Amniotic epithelial cell (primary cell): ENCODE measurements around the gene PRKAR1A.

Experiments used
- DNase-seq: peaks from one replicate; pipeline ENCODE4 v3.0.0-alpha.2; 2010; ENCODE audit warnings: low read depth

The PRKAR1A gene

GRCh38 chr17:68542698-68543463 lies 30.7 kb downstream of the PRKAR1A start:
- no peak for DNase-seq

DNA sequence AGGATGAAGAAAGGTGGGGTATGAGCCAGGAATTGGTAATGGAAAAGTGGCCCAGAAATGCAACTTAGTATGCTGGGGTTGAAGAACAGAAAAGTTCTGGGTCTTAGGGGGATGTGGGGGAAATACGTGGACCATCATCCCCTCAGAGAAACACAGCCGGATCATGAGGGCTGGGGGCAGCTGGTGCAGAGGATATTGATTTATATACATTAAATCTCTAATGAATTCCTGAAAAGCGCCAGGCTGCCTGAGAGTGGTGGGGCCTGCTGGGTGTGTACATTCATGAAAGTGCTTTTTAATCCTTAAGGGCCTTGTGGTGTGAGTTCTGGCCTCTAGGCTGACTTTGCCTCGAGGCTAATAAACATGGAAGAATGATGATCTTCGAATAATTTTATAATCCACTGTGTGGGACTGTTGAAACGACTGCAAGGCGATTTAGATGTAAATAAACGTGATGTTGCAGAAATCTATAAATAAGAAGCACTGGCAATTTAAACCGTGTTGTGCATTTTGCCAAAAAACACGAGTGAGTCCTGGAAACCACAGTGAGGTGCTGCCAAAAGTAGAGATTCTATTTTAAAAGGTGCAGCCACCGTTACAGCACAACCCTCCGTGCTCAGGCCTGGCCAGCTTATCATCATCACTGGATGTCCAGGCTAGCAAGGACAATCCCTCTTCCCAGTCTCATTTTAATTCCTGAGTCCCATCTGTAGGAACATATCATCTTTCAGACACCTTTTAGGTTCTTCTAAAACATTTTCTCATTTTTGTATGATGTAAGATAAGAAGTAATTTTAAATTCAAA lies 32.1 kb downstream of the PRKAR1A start:
- no peak for DNase-seq

- DNase-seq, result no peak
Observed at GRCh38 chr17:68556551-68556950, 44.3 kb downstream of the PRKAR1A start.

- no peak for DNase-seq
Observed at GRCh38 chr17:68559316-68559715, 47.1 kb downstream of the PRKAR1A start.

DNA sequence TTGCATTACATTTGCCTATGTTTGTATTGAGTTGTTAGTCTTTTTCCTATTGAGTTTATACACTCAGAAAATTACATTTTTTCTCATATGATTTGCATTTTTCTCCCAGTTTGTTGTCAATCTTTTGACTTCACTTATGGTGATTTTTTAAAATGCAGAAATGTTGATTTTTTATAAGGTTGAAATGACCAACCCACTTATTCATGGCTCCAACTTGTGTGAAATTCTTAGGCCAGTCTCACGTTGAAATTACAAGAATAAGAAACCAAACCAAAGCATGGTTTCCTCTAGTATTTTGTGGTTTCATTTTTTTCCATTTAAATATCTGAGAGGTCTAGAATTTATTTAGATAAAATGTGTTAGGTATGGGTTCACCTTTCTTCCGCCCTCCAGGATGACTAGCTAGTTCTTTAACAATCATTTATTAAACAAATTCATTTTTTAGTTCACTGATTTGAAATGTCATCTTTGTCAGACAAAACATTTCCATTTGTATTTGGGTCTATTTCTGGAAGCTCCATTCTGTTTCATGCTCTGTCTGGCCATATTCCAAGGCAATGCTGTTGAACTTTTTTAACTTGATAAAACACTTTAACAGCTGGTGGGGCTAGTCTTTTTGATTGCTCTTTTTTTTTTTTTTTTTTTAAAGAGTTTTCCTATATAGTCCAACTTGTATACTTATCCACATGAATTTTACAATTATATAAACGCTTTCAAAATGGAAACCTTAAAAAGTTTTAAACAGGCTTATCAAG lies 48.9 kb downstream of the PRKAR1A start:
- DNase-seq, result no peak

GRCh38 chr17:68562736-68563135 lies 50.5 kb downstream of the PRKAR1A start:
- no peak for DNase-seq

DNA sequence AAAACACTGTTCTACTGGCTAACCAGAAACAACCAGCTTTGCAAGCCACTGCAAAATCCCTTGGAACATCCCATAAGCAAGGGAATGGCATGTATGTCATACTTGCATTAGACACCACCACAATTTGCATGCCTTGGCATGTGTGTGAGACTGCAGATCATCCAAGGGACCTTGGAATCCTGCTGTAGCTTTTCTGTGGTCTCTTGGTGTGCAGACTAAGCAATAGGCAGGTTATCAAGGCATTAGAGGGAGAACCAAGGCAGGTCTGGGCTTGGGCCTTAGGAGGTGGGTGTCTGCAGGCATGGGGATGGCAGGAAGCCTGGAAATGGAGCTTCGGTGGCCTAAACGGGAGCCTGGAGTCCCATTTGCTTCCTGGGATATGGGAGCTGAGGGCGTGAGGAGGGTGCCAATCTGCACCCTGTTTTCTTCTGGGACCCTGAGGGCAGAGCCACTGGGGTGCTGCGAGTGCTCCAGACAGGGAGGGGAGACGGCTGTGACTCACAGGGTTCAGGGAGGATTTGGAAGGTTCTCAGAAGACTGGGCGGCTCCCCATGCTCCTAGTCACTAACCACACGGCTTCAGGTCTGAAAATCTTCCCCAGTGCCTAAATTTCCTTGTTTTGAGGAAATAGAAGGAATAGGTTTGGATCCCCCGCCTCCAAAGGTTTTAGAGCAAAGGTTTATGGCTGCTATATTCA lies 52.3 kb downstream of the PRKAR1A start:
- DNase-seq, result no peak

DNA sequence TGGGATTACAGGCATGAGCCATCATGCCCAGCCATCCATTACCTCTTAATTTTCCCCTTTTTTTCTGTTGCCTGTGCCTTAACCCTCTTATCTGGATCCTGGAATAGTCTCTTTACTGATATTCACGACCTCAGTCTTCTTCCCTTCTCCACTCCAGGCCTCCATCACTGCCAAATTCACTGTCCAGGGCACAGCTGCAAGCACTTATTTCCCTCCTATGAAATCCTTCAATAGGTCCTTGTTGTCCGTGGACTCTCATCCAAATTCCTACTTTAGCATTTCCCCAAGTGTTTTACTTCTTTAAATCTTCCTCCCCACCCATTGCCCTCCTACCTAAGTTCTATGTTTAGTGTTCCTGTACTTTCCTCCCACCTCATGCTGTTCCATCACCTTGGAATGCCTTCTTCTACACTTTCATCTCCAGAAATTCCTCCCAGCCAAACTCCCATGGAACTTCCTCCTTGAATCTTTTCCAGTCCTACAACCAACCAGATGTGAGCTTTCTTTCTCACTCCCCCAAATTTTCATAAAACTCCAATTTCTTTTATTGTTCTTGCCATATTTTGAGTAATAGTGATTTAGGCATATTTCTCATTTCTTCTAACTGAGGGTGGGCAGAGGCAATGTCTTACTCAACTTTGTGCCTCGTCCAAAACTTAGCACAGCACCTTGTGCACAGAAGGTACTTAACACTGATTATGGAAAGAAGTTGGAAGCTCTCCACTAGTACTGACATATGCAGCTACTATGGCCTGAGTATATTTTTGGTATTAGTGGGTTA lies 53.6 kb downstream of the PRKAR1A start:
- no peak for DNase-seq

DNA sequence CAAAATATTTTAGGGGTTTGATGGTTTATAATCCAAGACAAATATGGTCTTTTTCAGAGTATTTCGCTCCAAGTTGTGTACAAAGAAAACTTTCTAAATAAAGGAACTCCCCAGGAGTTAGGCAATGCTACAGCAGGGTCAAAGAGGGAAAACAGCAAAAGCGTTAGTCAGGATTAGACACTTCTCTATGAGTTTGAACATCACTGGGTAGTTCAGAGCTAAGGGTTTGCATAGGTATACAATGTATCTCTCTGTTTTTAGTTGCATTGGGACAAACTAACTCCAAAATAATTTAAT lies 54.2 kb downstream of the PRKAR1A start:
- peak; percentile 53 for DNase-seq

GRCh38 chr17:68567035-68567434 lies 54.8 kb downstream of the PRKAR1A start:
- peak; percentile 15 for DNase-seq

DNA sequence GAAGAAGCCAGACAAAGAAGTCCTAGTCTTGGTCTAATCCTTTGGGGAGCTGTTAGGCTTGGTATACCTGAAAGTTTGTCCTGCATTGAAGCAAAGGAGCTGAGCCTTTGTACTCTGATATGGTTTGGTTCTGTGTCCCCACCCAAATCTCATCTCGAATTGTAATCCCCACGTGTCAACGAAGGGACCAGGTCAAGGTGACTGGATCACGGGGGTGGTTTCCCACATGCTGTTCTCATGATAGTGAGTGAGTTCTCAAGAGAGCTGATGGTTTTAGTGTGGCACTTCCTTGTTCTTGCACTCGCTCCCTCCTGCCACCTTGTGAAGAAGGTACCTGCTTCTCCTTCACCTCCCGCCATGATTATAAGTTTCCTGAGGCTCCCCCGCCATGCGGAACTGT lies 55.4 kb downstream of the PRKAR1A start:
- DNase-seq, result no peak

DNA sequence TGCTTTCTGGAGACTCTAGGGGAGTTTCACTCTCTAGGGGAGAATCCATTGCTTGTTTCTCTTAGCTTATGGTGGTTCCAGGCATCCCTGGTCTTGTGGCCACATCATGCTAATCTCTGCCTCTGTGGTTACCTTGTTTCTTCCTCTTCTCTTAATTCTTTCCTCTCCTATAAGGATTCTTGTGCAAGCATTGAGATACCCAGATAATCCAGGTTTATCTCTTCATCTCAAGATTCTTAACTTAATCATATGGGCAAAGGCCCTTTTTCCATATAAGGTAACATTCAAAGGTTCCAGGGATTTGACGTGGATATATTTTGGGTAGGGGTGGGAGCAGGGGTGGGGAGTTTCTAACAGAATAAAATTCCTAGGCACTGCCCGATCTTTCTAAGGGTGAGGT lies 56.4 kb downstream of the PRKAR1A start:
- peak; percentile 83 for DNase-seq

DNA sequence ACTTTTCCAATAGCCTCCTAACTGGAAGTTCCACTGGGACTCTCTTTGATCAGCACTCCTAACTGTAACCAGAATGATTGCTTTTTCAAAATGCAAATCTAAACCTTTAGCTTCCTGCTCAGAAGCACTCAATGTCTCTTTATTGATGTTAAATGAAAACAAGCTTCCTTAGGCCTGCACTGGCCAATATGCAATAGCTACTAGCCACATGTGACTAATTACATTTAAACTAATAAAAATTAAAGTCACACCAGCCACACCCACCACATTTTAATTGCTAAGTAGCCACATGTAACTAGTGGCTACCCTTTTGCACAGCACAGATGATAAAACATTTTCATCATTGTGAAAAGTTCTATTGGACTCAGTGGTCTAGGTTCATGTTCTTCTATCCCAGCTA lies 57.1 kb downstream of the PRKAR1A start:
- DNase-seq, result no peak

GRCh38 chr17:68570526-68570925 lies 58.3 kb downstream of the PRKAR1A start:
- no peak for DNase-seq

GRCh38 chr17:68572138-68572842 lies 60.1 kb downstream of the PRKAR1A start:
- peak; percentile 94 for DNase-seq

GRCh38 chr17:68573338-68573737 lies 61.1 kb downstream of the PRKAR1A start:
- DNase-seq, result no peak

GRCh38 chr17:68576137-68576536 lies 63.9 kb downstream of the PRKAR1A start:
- DNase-seq, result no peak

GRCh38 chr17:68576811-68577496 lies 64.7 kb downstream of the PRKAR1A start:
- DNase-seq, result peak; percentile 53

DNA sequence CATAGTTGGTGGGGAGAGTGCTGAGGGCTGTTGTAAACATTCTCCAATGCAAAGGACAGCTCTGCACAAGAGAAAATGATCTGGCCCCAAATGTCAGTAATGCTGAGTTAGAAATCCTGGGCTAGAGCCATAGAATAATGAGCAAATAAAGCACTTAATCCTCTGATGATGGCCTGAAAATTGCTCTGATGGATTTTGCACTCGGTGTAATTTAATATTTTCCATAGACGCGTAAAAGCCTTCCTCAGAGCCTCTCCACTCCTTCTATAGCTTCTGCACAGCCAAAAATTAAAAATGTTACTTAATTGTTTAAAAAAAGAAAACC lies 65.2 kb downstream of the PRKAR1A start:
- no peak for DNase-seq

DNA sequence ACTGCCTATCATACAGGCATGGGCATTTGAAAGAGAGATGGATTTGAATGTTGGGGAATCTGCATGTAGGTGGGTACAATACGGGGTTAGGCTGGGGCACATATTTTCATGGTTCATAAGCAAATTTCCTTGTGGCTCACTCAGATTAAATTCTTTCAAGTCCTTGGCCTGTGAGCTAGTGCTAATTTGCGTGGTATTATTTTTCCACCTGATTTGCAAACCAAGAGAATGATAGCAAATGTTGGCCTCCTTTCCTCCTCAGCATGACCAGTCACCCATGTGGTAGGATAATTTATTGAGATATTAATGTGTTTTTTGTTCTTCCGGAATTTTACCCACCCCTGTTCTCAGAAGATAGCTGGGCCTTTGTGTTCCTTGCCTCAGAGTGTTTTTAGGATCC lies 66.0 kb downstream of the PRKAR1A start:
- DNase-seq, result peak; percentile 71
